Jurkat, Clone E6-1 (cell line): Measurements from ENCODE around the gene CFAP61.

Experiments
- DNase-seq: peaks from one replicate; pipeline ENCODE4 v3.0.0-alpha.2; 2011; ENCODE audit warnings: low read depth, low spot score
- H3K4me3 ChIP-seq: 2 replicates; pipeline ENCODE4 v1.5.1; 2011; ENCODE audit warnings: mild to moderate bottlenecking, low read length, control low read depth, moderate library complexity

CFAP61 gene

DNA sequence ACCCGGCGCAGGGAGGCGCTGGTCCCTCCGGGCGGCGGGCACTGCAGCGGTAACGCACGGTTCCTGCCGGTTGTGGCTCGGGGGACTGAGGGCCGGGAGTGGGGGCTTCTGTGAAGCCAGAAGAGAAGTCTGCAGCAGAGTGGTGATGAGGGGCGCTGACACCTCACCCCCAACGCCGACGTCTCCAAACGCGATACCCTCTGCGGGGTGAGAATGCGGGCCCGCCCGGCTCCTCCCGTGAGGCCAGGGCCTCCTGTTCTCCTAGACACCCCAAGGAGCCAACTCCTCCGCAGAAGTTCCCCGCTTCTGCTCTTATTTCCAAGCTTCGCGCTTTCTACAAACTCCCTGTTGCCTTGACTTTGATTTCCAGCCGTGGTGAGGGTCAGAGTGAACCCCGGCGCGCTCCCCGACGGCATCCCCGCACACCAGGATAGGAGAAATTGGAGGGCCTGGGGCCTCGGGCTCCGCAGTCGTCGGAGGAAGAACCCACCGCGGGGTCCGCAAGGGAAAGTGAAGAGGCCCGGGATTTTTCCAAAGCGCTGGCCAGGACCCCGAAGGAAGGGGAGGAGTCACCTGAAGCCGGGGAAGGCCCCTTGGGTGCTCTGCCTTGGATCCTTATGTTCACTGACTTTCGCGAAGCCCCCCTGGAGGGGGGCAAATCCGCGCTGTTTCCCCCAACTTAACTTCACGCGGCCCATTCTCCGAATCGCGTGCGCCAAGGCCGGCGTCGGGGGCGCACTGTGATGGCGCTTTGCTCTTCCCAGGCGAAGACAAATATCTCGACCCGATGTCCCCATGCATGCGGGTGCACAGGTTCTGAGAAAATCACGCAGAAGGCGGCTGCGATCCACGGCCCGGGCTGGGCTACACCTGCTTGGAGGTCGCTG lies 312.5 kb downstream of the CFAP61 start:
- DNase-seq = no peak
- H3K4me3 ChIP-seq = no peak overlapping the region

DNA sequence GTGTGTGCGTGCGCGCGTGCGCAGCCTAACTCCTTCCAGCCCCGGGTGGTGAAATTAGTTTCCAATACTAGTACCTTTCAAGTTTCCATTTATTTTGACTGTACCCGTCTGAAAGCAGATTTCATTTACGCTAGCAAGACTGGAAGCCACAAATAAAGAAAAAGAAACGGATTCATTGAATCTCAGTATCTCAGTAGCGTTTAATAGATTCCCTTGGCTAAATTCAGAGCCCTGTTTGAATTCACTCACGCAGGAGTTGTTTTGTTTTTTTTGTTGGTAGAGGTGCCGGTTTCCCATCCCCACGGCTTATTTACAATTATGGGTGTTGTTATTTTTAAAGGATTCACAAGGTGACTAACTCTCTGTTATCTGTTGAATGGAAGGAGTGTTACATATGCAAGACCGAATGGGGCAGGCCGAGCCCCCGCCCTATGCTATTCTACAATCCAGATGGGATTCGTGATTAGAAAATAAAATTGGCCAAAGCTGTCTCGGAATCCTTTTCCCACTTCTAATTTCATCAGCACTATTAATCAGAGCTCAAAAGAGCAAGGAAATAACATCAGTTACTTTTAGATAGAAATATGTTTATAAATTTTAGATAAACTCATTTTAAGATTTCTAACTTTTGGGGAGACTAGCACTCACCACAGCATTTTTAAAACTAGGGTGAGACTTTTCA lies 313.3 kb downstream of the CFAP61 start:
- no peak overlapping the region for H3K4me3 ChIP-seq
- no peak for DNase-seq

DNA sequence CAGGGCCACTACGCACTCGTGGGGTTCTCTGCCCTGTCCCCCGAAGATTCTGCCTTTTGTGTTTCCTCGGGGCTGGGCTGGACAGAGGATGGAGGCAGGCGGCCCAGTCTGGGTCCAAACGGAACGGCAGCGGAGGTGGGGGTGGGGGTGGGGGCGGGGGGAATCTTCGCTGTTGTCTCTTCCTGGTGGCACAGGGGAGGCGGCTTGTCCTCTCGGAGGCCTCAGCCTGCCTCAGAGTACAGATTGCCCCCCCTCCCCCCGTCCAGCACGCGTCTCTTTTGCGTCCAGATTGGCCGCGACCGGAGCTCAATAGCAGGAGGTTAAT lies 314.2 kb downstream of the CFAP61 start:
- H3K4me3 ChIP-seq = no peak overlapping the region
- DNase-seq = no peak

DNA sequence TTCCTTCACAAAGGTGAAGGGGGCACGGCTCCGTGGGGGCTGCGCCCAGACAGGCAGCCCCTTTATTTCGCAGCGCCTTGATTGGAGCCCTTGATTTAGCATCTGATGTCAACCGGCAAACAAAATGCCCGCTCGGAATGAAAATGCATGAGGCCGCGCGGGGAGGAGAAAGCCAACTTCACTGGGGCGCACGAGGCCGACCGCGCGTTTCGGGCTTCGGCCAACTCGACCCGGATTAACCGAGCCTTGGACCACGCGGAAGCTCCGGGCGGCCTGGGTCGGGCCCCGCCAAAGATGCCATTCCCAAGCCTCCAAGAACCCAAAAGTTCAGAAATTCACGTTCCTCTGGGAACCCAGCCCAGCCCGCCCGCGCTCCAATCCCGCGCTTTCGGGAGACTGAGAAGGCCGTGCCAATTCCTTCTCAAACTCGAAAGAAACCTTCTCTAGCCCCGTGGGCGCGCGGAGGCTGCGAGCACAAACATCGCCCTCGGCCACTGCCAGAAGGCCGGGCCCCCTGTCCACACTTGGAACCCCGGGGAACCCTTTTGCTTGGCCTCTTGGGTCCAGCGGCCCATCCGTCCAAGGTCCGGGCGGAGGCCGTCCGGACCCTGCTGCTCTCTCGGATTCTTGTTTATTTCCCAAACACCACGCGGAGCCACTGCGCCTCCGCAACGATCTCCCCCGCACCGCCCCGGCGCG lies 314.7 kb downstream of the CFAP61 start:
- no peak for DNase-seq
- H3K4me3 ChIP-seq = no peak overlapping the region

DNA sequence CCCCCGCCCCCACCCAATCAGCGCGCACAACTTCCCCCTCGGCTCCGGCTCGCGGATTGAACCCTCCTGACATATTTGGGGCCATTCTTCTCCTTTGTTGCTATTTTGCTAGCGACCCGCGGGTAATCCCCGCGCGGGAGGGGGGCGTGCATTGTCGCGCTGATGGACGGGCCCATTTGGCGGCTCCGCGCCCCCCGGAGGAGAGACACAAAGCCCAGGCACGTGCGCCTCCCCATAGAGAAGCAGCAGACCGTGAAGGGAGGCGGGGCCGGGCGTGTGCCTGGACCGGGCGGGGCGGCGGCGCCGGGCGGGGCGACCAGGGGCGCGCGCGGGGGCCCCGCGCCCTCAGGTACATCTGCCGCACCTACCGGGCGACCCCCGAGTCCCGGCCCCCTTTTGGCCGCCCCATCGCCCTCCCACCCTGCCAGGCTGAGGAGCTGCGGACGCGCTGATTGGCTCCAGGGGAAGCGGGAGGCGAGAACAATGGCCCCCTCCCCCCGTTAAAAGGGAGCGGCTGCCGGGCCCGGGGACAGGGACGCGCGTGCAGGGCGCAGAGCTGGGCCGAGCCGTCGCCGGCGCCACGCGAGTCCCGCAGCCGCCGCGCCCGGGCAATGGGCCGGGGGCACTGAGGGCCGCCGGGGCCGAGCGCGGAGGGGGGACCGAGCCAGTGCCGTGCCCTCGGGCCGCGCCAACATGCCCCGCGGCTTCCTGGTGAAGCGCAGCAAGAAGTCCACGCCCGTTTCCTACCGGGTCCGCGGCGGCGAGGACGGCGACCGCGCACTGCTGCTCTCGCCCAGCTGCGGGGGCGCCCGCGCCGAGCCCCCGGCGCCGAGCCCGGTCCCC lies 315.5 kb downstream of the CFAP61 start, which contains the start of gene INSM1:
TSS of gene INSM1 (plus strand) at position 530 of the 843 bp plus-strand sequence. CDS start at position 694, 164 bp downstream.
- DNase-seq = no peak
- no peak within 1 kb of the TSS for H3K4me3 ChIP-seq

DNA sequence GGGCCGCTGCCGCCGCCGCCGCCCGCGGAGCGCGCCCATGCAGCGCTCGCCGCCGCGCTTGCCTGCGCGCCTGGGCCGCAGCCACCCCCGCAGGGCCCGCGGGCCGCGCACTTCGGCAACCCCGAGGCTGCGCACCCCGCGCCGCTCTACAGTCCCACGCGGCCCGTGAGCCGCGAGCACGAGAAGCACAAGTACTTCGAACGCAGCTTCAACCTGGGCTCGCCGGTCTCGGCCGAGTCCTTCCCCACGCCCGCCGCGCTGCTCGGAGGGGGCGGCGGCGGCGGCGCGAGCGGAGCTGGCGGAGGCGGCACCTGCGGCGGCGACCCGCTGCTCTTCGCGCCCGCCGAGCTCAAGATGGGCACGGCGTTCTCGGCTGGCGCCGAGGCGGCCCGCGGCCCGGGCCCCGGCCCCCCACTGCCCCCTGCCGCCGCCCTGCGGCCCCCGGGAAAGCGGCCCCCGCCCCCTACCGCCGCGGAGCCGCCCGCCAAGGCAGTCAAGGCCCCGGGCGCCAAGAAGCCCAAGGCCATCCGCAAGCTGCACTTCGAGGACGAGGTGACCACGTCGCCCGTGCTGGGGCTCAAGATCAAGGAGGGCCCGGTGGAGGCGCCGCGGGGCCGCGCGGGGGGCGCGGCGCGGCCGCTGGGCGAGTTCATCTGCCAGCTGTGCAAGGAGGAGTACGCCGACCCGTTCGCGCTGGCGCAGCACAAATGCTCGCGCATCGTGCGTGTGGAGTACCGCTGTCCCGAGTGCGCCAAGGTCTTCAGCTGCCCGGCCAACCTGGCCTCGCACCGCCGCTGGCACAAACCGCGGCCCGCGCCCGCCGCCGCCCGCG lies 316.3 kb downstream of the CFAP61 start:
- DNase-seq = no peak
- H3K4me3 ChIP-seq = no peak overlapping the region

DNA sequence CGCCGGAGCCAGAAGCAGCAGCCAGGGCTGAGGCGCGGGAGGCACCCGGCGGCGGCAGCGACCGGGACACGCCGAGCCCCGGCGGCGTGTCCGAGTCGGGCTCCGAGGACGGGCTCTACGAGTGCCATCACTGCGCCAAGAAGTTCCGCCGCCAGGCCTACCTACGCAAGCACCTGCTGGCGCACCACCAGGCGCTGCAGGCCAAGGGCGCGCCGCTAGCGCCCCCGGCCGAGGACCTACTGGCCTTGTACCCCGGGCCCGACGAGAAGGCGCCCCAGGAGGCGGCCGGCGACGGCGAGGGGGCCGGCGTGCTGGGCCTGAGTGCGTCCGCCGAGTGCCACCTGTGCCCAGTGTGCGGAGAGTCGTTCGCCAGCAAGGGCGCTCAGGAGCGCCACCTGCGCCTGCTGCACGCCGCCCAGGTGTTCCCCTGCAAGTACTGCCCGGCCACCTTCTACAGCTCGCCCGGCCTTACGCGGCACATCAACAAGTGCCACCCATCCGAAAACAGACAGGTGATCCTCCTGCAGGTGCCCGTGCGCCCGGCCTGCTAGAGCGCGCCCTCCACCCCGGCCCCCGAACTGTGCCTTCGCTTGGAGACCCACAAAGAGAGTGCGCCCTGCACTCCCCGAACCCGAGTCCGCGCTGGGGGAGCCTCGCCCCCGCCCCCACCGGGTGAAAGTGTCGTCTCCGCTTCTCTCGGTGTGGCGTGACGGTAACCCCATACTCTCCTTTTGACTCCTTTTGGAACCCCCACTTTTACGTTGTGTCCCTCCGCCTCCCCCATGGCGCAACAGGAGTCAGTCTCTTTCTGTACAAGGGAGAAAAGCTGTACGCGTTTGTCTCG lies 317.1 kb downstream of the CFAP61 start:
- DNase-seq = no peak
- no peak overlapping the region for H3K4me3 ChIP-seq

DNA sequence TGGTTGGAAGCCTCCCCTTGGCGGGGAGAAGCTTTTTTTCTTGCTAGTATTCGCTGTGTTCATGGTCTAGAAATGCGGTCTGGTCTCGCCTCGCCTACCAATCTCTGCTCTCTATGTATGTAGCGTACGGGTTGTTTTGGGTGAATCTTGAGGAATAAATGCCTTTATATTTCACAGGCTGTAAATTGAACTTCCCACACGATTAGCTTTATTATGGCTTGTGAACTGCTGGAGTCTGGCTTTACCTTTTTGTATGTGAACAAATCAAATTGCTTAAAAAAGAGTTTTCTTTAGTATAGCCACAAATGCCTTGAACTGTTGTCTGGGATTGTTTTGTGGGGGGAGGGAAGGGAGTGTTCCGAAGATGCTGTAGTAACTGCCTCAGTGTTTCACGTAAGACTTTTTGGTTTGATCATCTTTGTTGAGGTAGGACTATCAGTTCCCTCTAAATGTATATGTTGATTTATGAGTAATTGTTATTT lies 317.8 kb downstream of the CFAP61 start:
- no peak overlapping the region for H3K4me3 ChIP-seq
- no peak for DNase-seq

DNA sequence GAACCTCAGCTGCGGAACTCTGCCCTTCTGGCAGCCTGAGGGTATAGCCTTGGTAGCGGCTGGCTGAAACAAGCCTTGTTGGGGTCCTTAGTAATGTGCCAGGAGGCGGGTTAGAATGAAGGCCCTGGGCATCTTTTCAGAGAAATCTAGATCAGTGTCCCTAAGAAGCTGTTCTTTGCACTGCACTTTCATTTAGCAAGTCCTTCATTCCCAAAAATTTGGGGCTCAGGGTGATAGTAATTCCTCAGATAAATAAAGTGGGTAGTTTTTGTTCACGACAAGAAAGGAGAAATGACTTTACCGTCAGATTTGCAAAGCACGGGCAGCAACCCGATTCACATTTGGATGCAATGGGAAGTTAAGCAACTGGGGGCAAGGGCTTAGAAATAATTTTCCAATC lies 318.8 kb downstream of the CFAP61 start:
- no peak overlapping the region for H3K4me3 ChIP-seq
- no peak for DNase-seq

DNA sequence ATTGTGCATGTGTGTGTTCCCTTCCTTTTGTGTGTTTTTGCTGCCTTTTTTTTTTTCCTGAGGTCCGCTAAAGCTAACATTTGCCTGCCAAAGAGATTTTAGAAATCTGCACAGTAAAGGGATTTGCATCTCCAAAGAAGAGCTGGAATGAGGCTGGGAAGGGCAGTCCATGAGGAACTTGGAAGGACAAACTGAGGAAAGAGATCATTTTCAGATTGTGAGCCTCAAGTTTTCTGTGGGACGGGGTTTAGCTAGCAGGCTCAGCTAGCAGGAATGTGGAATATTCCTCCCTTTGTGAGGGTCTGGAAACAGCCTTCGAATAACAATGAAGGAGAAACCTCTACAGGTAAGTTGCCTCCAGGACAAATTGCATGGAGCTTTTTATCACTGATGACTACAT lies 319.3 kb downstream of the CFAP61 start:
- no peak overlapping the region for H3K4me3 ChIP-seq
- DNase-seq = no peak

DNA sequence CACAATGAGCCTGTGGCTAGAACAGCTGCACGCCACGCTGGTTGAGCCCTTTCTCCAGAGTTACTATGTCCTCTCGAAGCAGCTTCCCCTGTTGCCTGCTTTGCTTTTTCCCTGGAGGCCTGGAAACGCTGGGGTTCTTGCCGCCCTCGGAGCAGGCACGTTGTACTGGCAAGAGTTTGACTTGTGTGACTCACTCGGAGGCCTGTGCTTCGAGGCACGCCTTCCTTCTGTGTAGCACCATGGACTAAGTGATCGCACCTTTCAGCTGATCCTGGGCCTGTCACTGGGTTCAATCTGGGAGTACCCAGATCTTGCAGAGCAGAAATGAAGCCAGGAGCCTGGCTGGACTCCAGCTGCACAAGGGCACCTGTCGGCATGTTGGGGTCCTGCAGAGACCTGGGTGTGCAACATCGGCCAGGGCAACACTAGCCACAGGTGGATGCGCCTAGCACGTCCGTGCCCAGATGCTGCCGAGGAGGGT lies 320.8 kb downstream of the CFAP61 start:
- no peak for DNase-seq
- H3K4me3 ChIP-seq = no peak overlapping the region

DNA sequence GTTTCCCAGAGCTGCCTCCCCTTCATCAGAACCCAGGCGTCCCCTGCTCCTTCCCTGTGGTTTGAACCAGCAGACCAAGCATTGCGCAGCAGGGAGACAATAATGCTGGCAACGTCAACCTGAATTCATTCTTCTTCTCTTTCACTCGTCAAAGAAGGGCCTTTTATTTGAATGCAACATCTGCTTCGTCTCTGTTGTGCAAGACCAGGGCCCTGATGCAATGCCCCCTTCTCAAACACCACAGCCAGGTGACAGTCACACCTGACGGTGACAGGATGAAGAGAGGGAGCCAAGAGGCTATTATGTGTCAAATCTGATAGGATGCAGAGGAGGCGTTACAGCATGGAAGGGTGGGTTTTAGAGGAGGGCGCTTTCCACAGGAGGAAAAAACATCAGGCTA lies 323.5 kb downstream of the CFAP61 start:
- no peak for DNase-seq
- H3K4me3 ChIP-seq = no peak overlapping the region

DNA sequence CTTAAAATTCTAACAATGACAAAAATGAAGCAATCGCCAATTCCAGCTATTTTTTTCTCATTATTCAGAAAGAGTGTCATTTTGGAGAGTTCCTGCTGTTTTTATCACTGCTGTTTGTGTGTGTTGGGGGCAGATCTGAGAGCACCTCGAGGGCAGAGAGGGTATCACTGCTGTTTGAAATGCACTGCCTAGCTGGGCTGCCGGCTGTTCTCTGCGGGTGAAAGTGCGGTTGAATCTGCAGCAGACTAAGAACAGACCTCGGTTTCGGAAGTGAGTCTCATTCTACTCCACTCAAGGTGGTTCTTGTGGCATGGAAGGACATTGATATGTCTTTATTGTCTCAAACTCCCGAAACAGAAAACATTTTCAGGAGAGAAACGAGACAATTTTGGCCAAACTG lies 333.9 kb downstream of the CFAP61 start:
- DNase-seq = no peak

DNA sequence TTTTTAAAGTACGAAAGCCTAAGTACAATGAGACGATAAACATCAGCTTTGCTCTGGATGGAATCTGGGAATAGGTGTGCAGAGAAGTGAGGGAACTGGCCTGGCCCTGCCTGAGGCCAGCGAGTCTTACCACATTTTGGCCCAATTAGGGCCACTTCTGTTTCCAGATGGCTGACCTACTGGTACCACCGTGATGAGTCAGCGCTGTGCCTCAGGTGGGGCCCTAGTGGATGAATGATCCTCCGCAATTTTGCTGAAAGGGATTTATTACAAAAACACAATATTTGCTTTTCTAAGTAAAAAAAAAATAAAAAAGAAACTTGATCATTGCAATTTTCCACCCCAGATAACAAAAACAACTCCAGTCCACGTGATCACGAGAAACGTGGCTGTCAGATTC lies 338.1 kb downstream of the CFAP61 start:
- DNase-seq = no peak
- no peak overlapping the region for H3K4me3 ChIP-seq

More for the DNA sequence above, 333.9 kb downstream of the CFAP61 start:
- no peak overlapping the region for H3K4me3 ChIP-seq

DNA sequence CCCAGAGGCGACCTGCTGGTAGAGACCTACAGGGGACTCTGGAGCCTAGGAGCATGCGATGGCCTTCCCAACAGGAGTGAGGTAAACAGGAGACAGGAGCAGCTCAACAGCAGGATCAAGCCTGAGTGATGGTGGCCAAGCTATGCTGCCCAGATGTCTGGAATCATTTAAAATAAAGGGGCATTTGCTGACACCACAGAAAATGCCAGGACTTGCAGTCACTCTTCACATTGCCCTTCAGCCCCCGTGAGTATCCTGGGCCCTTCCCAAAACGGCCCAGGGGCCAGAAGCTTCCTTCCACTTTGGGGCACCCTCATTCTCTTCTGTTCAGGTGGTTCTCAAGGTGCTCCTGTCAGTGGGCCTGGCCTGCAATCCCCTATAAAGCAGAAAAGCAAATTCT lies 338.8 kb downstream of the CFAP61 start:
- no peak for DNase-seq
- no peak overlapping the region for H3K4me3 ChIP-seq

DNA sequence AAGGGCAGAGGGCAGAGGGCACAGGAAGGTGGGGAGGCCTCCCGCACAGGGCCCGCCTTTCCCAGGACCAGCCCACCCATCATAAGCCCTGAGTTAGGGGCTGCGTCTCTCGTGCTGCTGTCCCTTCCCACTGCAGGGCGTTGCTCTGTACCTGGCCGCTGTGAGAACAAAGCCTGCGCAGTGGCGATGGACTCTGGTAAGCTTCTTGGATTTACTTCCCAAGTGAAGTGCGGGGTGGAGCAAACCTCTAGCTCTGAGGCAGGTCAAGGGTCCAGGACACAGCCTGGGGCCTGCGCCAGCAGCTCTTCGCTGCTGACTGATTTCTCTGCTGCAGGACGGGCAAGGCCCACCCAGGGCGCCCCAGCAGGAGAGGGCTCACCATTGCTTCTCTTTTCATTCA lies 339.4 kb downstream of the CFAP61 start:
- no peak overlapping the region for H3K4me3 ChIP-seq
- no peak for DNase-seq
